ENCODE measurements around the gene FGFR2. TPM values are rescaled to one million over a fixed set of nuclear protein-coding genes. Genes with fewer than 3 reads are reported as not detected.

Gene FGFR2
- total and polyA plus RNA-seq, 9 of the 15 experiments (the other 6 are each of a cell fraction or from before 2014, with no cell fraction given): 0.20 TPM; not detected in 8

- no peak overlapping the region for H2AFZ ChIP-seq (ENCODE audit: low read depth, low read length)
- no peaks in the 10 kb centered on the region for H3K36me3 ChIP-seq (ENCODE audit: control insufficient read depth, insufficient read depth, low read length)
- no peak overlapping the region for H3K4me3 ChIP-seq
- ChIA-PET POLR2A (no interaction called here), CTCF (ENCODE audit: low intra/inter-chr PET ratio) (no interaction called here)
- DNase-seq (ENCODE audit: extremely low read depth in 1 of 4, low spot score in 3 of 4): no peak
- H3K27ac ChIP-seq (ENCODE audit: extremely low read depth, low read depth, low read length): no peak overlapping the region
- WGBS (ENCODE audit: insufficient coverage, low coverage, missing lambda C conversion rate): 3% methylated on average over 4 of the region's 7 CpGs
- H3K79me2 ChIP-seq (ENCODE audit: control insufficient read depth, insufficient read depth, low read length): no peaks in the 10 kb centered on the region
- TF ChIP-seq FOXK2 (conservative IDR thresholded peaks at IDR 0.05 in 1 of 2, IDR thresholded peaks at IDR 0.05 in 1 of 2; ENCODE audit: low read depth in 2 of 2): no peak
- TF ChIP-seq ADNP (tag; IDR thresholded peaks at IDR 0.05): no peak
- no peak for TF ChIP-seq ZNF3 (CRISPR knock-in tag; IDR thresholded peaks at IDR 0.05)
- TF ChIP-seq PHF20 (IDR thresholded peaks at IDR 0.05; ENCODE audit: partially characterized antibody): no peak
- H3K27me3 ChIP-seq (ENCODE audit: control insufficient read depth in 2 of 2, insufficient read depth in 2 of 2, low read length in 2 of 2): no peaks in the 10 kb centered on the region
- no peaks in the 10 kb centered on the region for H3K9me1 ChIP-seq (ENCODE audit: control insufficient read depth, insufficient read depth, low read length)
- H3K9ac ChIP-seq (ENCODE audit: insufficient read depth in 1 of 2, low read depth in 2 of 2, low read length in 2 of 2): no peak overlapping the region
- in situ Hi-C loops (cut with MboI): no loop called here
- FAIRE-seq: no peak
- H3K9me3 ChIP-seq (replicated peaks; ENCODE audit: control insufficient read depth, insufficient read depth, low read depth, low read length): no peaks in the 10 kb centered on the region
- ATAC-seq: no peak
- BruUV-seq (replicated peaks): no TSS peak
- H3K4me2 ChIP-seq (ENCODE audit: insufficient read depth, low read length): no peak overlapping the region
- no peaks in the 10 kb centered on the region for H3K4me1 ChIP-seq (replicated peaks in 1 of 2; ENCODE audit: control insufficient read depth in 2 of 2, insufficient read depth in 2 of 2, low read length in 2 of 2)
- intact Hi-C loops (cut with micrococcal nuclease): no loop called here
- H4K20me1 ChIP-seq (replicated peaks; ENCODE audit: control insufficient read depth, insufficient read depth, low read length): no peaks in the 10 kb centered on the region
These were observed 164.3 kb downstream of the FGFR2 start for GRCh38 chr10:121433965-121434364.

- intact Hi-C loops (cut with micrococcal nuclease) (no loop called here), in situ Hi-C loops (cut with MboI) (no loop called here)
- no peak overlapping the region for H3K27ac ChIP-seq (ENCODE audit: extremely low read depth, low read depth, low read length)
- CTCF ChIA-PET (ENCODE audit: low intra/inter-chr PET ratio): no interaction called here
- no peaks in the 10 kb centered on the region for H3K9me3 ChIP-seq (replicated peaks; ENCODE audit: control insufficient read depth, insufficient read depth, low read depth, low read length)
- H4K20me1 ChIP-seq (replicated peaks; ENCODE audit: control insufficient read depth, insufficient read depth, low read length): no peaks in the 10 kb centered on the region
- WGBS (ENCODE audit: insufficient coverage, low coverage, missing lambda C conversion rate): 0% methylated on average over 1 of the region's 1 CpG
- H3K79me2 ChIP-seq (ENCODE audit: control insufficient read depth, insufficient read depth, low read length): no peaks in the 10 kb centered on the region
- no peaks in the 10 kb centered on the region for H3K36me3 ChIP-seq (ENCODE audit: control insufficient read depth, insufficient read depth, low read length)
- DNase-seq (ENCODE audit: extremely low read depth in 1 of 4, low spot score in 3 of 4): no peak
- no peaks in the 10 kb centered on the region for H3K4me1 ChIP-seq (replicated peaks in 1 of 2; ENCODE audit: control insufficient read depth in 2 of 2, insufficient read depth in 2 of 2, low read length in 2 of 2)
- H3K9ac ChIP-seq (ENCODE audit: insufficient read depth in 1 of 2, low read depth in 2 of 2, low read length in 2 of 2): no peak overlapping the region
- POLR2A ChIA-PET: no interaction called here
- no peak overlapping the region for H3K4me2 ChIP-seq (ENCODE audit: insufficient read depth, low read length)
- no peak overlapping the region for H2AFZ ChIP-seq (ENCODE audit: low read depth, low read length)
- H3K9me1 ChIP-seq (ENCODE audit: control insufficient read depth, insufficient read depth, low read length): no peaks in the 10 kb centered on the region
- no peak overlapping the region for H3K4me3 ChIP-seq
- no peak for FAIRE-seq
- H3K27me3 ChIP-seq (ENCODE audit: control insufficient read depth in 2 of 2, insufficient read depth in 2 of 2, low read length in 2 of 2): no peaks in the 10 kb centered on the region
- ATAC-seq: no peak
- no TSS peak for BruUV-seq (replicated peaks)
- no peak for TF ChIP-seq ZNF696 (CRISPR knock-in tag; conservative IDR thresholded peaks at IDR 0.05)
- no peak for TF ChIP-seq STAG1 (CRISPR knock-in tag; IDR thresholded peaks at IDR 0.05; ENCODE audit: borderline replicate concordance)
- TF ChIP-seq EWSR1 (IDR thresholded peaks at IDR 0.05; ENCODE audit: borderline replicate concordance, low read depth, partially characterized antibody): no peak
- TF ChIP-seq ZBTB11 (CRISPR knock-in tag; IDR thresholded peaks at IDR 0.05): no peak
- TF ChIP-seq ZNF24 (IDR thresholded peaks at IDR 0.05): no peak
- no peak for TF ChIP-seq ZNF274 (IDR thresholded peaks at IDR 0.05; ENCODE audit: borderline replicate concordance, low read depth, low read length)
- no peak for TF ChIP-seq HMG20B (CRISPR knock-in tag; IDR thresholded peaks at IDR 0.05)
- no peak for TF ChIP-seq E2F1 (CRISPR knock-in tag; IDR thresholded peaks at IDR 0.05)
- TF ChIP-seq TRIM28 (IDR thresholded peaks at IDR 0.05): no peak
- TF ChIP-seq TBP (optimal IDR thresholded peaks at IDR 0.05; ENCODE audit: low read depth, low read length): no peak
These were observed 169.4 kb downstream of the FGFR2 start for GRCh38 chr10:121428867-121429266.
